OCI-LY7 (cell line): Measurements from ENCODE around the gene HOXC9. TPM values are rescaled to one million over a fixed set of nuclear protein-coding genes. Genes with fewer than 3 reads are reported as not detected.

ENCODE experiments used
- BruUV-seq: library from RNA; stranded (reverse); fragments of 400-500 nt; replicated peaks from 2 replicates; lab custom pipeline; 2021; lab: Mats Ljungman, UMichigan
- CTCF ChIA-PET: fragments of 300-600 bp; sonication (Branson Sonifier 250); formaldehyde crosslinking; loops from one replicate; lab custom pipeline; 2022; ENCODE audit warnings: antibody characterized with exemption; ENCODE audit not compliant: unreplicated experiment; lab: Charles Lee
- POLR2A ChIA-PET: fragments of 300-600 bp; sonication (Branson Sonifier 250); formaldehyde crosslinking; loops from one replicate; lab custom pipeline; 2022; ENCODE audit warnings: antibody characterized with exemption; lab: Charles Lee
- DNase-seq: peaks from one replicate; pipeline ENCODE4 v3.0.0-alpha.2; 2015; ENCODE audit warnings: low spot score
- H2AFZ ChIP-seq: fragments of 200-600 bp; sonication (generic), shearing (Covaris generic); 2 replicates; pipeline ENCODE4 v1.6.1; 2014; ENCODE audit warnings: mild to moderate bottlenecking, antibody characterized with exemption, low read length, moderate library complexity
- H3K27ac ChIP-seq: fragments of 200-600 bp; sonication (generic); 2 replicates; pipeline ENCODE4 v1.5.1; 2014; ENCODE audit warnings: mixed run types, low read depth, mild to moderate bottlenecking, moderate library complexity, low read length, inconsistent platforms; ENCODE audit not compliant: poor library complexity, severe bottlenecking
- H3K36me3 ChIP-seq: fragments of 200-600 bp; sonication (generic); 2 replicates; pipeline ENCODE4 v1.6.1; 2014; ENCODE audit warnings: mild to moderate bottlenecking, antibody characterized with exemption, low read length, moderate library complexity, mixed read lengths; ENCODE audit not compliant: insufficient read depth
- H3K4me1 ChIP-seq: fragments of 200-600 bp; sonication (generic); 2 replicates; pipeline ENCODE4 v1.5.1; 2014; ENCODE audit warnings: mild to moderate bottlenecking, low read length; ENCODE audit not compliant: insufficient read depth, poor library complexity, severe bottlenecking
- H3K4me2 ChIP-seq: fragments of 200-600 bp; sonication (generic); 2 replicates; pipeline ENCODE4 v1.6.1; 2014; ENCODE audit warnings: mild to moderate bottlenecking, low read length
- H3K4me3 ChIP-seq: fragments of 200-600 bp; sonication (generic); 2 replicates; pipeline ENCODE4 v1.5.1; 2014; ENCODE audit warnings: mild to moderate bottlenecking, low read depth, low read length; ENCODE audit not compliant: poor library complexity, severe bottlenecking
- H3K79me2 ChIP-seq: fragments of 200-600 bp; sonication (generic); 2 replicates; pipeline ENCODE4 v1.6.1; 2016; ENCODE audit warnings: low read depth, mild to moderate bottlenecking, low read length, moderate library complexity, mixed read lengths; ENCODE audit not compliant: insufficient read depth
- H3K9me2 ChIP-seq: fragments of 200-600 bp; sonication (generic); 2 replicates; pipeline ENCODE4 v1.6.1; 2016; ENCODE audit warnings: mild to moderate bottlenecking, low read length, mixed read lengths; ENCODE audit not compliant: insufficient read depth
- H3K9me3 ChIP-seq: fragments of 200-600 bp; sonication (generic); 2 replicates; pipeline ENCODE4 v1.6.1; 2014; ENCODE audit warnings: mild to moderate bottlenecking, mixed run types, low read length, mixed read lengths
- H4K20me1 ChIP-seq: fragments of 200-600 bp; sonication (generic); 2 replicates; pipeline ENCODE4 v1.6.1; 2014; ENCODE audit warnings: mild to moderate bottlenecking, antibody characterized with exemption, low read length, moderate library complexity, mixed read lengths; ENCODE audit not compliant: insufficient read depth
- EZH2phosphoT487 ChIP-seq: fragments of 200-600 bp; sonication (generic); IDR thresholded peaks from 2 replicates; pipeline ENCODE4 v1.6.1; 2018; ENCODE audit warnings: low read depth, borderline replicate concordance, mild to moderate bottlenecking, mixed run types, antibody characterized with exemption, low read length, moderate library complexity, mixed read lengths
- intact Hi-C: fragments of 100-400 bp; cut with micrococcal nuclease; formaldehyde crosslinking; loops from one replicate; pipeline ENCODE4 v1.10.0; 2022; ENCODE audit not compliant: unreplicated experiment
- total RNA-seq, 2 experiments: library from RNA; depleted of rRNA in 1 of 2; stranded (reverse); fragments of >200 nt in 1 of 2; shearing (Covaris generic) in 1 of 2; gene quantifications; 2 replicates each; pipeline ENCODE4 v1.2.3, GENCODE V29; 2014 to 2022
- TF ChIP-seq, protein P1 (sequence below): fragments of 200-600 bp; sonication (generic); conservative IDR thresholded peaks from 2 replicates; pipeline ENCODE4 v1.5.1; 2014; ENCODE audit warnings: mild to moderate bottlenecking, antibody characterized with exemption, low read length, moderate library complexity, mixed read lengths

HOXC9 gene
- total RNA-seq, 2 experiments from 2014 or later: 0.42 TPM; not detected in 1

DNA sequence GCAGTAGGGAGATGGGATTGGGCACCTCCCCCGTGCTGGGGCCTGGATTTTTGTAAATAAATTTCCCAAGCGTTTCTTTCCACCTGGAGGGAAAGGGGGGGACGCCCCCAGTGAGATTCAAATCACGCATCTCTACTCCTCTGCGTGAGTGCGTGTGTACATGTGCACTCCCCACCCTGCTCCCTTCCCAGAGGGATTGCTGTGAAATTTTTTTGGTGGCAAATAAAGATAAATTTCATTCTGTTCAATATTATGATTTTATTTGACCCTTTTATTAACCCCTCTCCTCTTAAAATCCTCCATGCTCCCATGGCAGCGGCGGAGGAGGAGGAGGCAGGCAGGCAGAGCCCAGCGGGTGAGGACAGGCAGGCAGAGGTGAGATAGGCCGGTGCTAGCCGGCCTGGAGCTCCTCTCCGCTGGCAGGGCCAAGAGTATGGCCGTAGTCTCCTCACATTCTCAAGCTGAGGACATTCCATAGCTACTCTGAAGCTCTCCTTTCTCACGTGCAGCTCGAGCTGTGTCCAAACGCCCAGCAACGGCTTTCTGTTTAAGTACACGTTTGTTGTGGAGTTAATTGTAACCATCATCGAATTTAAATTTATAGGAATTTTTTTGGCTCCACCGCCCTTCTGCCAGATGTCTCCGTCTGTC is 23.7 kb upstream of the HOXC9 start:
- no peak for TF ChIP-seq EZH2phosphoT487
- TF ChIP-seq, protein P1, sequence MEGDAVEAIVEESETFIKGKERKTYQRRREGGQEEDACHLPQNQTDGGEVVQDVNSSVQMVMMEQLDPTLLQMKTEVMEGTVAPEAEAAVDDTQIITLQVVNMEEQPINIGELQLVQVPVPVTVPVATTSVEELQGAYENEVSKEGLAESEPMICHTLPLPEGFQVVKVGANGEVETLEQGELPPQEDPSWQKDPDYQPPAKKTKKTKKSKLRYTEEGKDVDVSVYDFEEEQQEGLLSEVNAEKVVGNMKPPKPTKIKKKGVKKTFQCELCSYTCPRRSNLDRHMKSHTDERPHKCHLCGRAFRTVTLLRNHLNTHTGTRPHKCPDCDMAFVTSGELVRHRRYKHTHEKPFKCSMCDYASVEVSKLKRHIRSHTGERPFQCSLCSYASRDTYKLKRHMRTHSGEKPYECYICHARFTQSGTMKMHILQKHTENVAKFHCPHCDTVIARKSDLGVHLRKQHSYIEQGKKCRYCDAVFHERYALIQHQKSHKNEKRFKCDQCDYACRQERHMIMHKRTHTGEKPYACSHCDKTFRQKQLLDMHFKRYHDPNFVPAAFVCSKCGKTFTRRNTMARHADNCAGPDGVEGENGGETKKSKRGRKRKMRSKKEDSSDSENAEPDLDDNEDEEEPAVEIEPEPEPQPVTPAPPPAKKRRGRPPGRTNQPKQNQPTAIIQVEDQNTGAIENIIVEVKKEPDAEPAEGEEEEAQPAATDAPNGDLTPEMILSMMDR: no peak
- H3K4me1 ChIP-seq: peaks cover 34% of the 10 kb centered on the region
- intact Hi-C loops: loop anchor here (5.0 kb wide), 1 partner anchor 219 kb away; no protein-coding TSS in a partner anchor
- no peak overlapping the region for H2AFZ ChIP-seq
- peak overlapping the region; percentile 65 for H3K4me2 ChIP-seq
- DNase-seq: no peak
- ChIA-PET CTCF (no interaction called here), POLR2A (interaction anchor here (0.7 to 0.8 kb wide), 2 partner anchors 11 to 176 kb away, joined by 3 to 4 read pairs; no protein-coding TSS in a partner anchor)
- no peaks in the 10 kb centered on the region for H3K79me2 ChIP-seq
- H3K9me3 ChIP-seq: no peaks in the 10 kb centered on the region
- H3K4me3 ChIP-seq: peak overlapping the region; percentile 71
- no peak overlapping the region for H3K27ac ChIP-seq
- H3K36me3 ChIP-seq: no peaks in the 10 kb centered on the region
- BruUV-seq: no TSS peak
- H3K9me2 ChIP-seq: no peaks in the 10 kb centered on the region
- H4K20me1 ChIP-seq: no peaks in the 10 kb centered on the region

DNA sequence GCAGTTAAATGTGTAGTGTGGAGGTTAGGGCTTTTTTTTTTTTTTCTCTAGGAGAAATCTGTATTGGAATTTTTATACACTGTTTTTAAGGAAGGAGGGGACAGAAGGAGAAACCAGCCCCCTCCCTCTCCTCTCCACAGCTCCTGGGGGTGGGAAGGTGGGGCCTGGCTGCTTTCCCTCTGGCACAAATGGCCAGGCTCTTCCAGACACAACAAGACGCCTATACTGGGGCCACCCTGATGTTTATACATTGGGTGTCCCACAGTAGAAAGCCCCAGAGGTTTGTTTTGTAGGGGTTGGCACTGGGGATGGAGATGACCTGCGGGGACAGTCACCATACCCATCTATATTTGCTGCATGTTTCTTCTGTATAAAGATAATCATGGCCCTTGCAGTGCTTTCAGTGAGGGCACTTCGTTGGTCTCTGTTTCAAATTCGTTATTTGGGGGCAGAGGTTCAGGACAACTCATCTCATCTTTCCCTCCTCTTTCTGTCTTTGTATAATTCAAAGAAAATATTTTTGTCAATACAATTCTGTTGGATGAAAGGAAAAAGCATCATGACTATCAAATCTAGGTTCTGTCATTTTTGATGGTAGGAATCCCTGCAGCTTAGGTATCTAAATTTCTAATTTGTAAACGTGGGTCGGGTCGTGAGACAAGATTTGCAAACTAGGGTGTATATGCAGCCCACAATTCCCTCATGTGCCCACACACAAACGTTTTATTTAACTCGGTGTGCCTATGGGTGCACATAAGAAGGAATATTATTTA is 23.0 kb upstream of the HOXC9 start:
- no peaks in the 10 kb centered on the region for H3K36me3 ChIP-seq
- H3K9me2 ChIP-seq: no peaks in the 10 kb centered on the region
- ChIA-PET POLR2A (interaction anchor here (0.5 to 1.2 kb wide), 3 partner anchors 9 to 87 kb away, joined by 3 read pairs; no protein-coding TSS in a partner anchor), CTCF (no interaction called here)
- H3K79me2 ChIP-seq: no peaks in the 10 kb centered on the region
- peak overlapping the region; percentile 99; the same call in 1 of the 2 replicates for H2AFZ ChIP-seq
- no peak for DNase-seq
- H3K9me3 ChIP-seq: no peaks in the 10 kb centered on the region
- no peak overlapping the region for H3K27ac ChIP-seq
- H3K4me3 ChIP-seq: no peak overlapping the region
- peak overlapping the region; percentile 86 for H3K4me2 ChIP-seq
- H4K20me1 ChIP-seq: no peaks in the 10 kb centered on the region
- intact Hi-C loops: loop anchor here (5.0 kb wide), 1 partner anchor 220 kb away; no protein-coding TSS in a partner anchor
- TF ChIP-seq EZH2phosphoT487: no peak
- TF ChIP-seq, protein P1: no peak
- H3K4me1 ChIP-seq: peaks cover 34% of the 10 kb centered on the region
- BruUV-seq: no TSS peak
